ENCODE results near the gene PFKM. TPM values are rescaled to one million over a fixed set of nuclear protein-coding genes. Genes with fewer than 3 reads are reported as not detected.

PFKM gene
- total RNA-seq, 2 donors from 2014 or later, result 90.0 to 107 TPM

GRCh38 chr12:48185181-48185919 lies 66.2 kb downstream of the PFKM start:
- H3K4me1 ChIP-seq (ENCODE audit: control insufficient read depth, insufficient read depth, low read length), result no peaks in the 10 kb centered on the region
- Mint-ChIP-seq H3K27me3 (ENCODE audit: insufficient read depth) (peaks cover 100% of the 10 kb centered on the region), H3K36me3 (ENCODE audit: low read depth) (no peaks in the 10 kb centered on the region), H3K27ac (no peak overlapping the region), H3K4me1 (no peaks in the 10 kb centered on the region), H3K9me3 (no peaks in the 10 kb centered on the region), H3K4me3 (no peak overlapping the region)
- H3K4me3 ChIP-seq (ENCODE audit: low read length), result no peak overlapping the region
- no peaks in the 10 kb centered on the region for H3K36me3 ChIP-seq (ENCODE audit: control insufficient read depth, insufficient read depth, low read length)
- no peaks in the 10 kb centered on the region for H3K9me3 ChIP-seq (ENCODE audit: control insufficient read depth, low read length)
- no peak for TF ChIP-seq CTCF (conservative IDR thresholded peaks at IDR 0.05)
- 48 to 71% methylated on average over 6 to 10 of the region's 10 CpGs for WGBS, 2 experiments (ENCODE audit: insufficient coverage in 1 of 2, insufficient read length in 1 of 2)
- peak overlapping the region; percentile 70 for H3K27ac ChIP-seq (ENCODE audit: low read depth, low read length)
- H3K27me3 ChIP-seq (ENCODE audit: control insufficient read depth, insufficient read depth, low read length, poor library complexity, severe bottlenecking), result peaks cover 98% of the 10 kb centered on the region
- DNase-seq, result peak; percentile 75
- H3K9ac ChIP-seq (ENCODE audit: extremely low read depth, low read length, poor library complexity, severe bottlenecking), result no peak overlapping the region

GRCh38 chr12:48187916-48188695 lies 68.9 kb downstream of the PFKM start:
- no peaks in the 10 kb centered on the region for H3K9me3 ChIP-seq (ENCODE audit: control insufficient read depth, low read length)
- WGBS, 2 experiments (ENCODE audit: insufficient coverage in 1 of 2, insufficient read length in 1 of 2), result 78 to 79% methylated on average over 7 to 10 of the region's 10 CpGs
- Mint-ChIP-seq H3K36me3 (ENCODE audit: low read depth) (no peaks in the 10 kb centered on the region), H3K4me1 (no peaks in the 10 kb centered on the region), H3K27ac (no peak overlapping the region), H3K27me3 (ENCODE audit: insufficient read depth) (peaks cover 98% of the 10 kb centered on the region), H3K9me3 (no peaks in the 10 kb centered on the region), H3K4me3 (no peak overlapping the region)
- no peak overlapping the region for H3K4me3 ChIP-seq (ENCODE audit: low read length)
- peaks cover 97% of the 10 kb centered on the region for H3K27me3 ChIP-seq (ENCODE audit: control insufficient read depth, insufficient read depth, low read length, poor library complexity, severe bottlenecking)
- H3K9ac ChIP-seq (ENCODE audit: extremely low read depth, low read length, poor library complexity, severe bottlenecking), result no peak overlapping the region
- no peak for DNase-seq
- no peaks in the 10 kb centered on the region for H3K36me3 ChIP-seq (ENCODE audit: control insufficient read depth, insufficient read depth, low read length)
- no peak for TF ChIP-seq CTCF (conservative IDR thresholded peaks at IDR 0.05)
- no peaks in the 10 kb centered on the region for H3K4me1 ChIP-seq (ENCODE audit: control insufficient read depth, insufficient read depth, low read length)
- no peak overlapping the region for H3K27ac ChIP-seq (ENCODE audit: low read depth, low read length)

- H3K9me3 Mint-ChIP-seq, result no peaks in the 10 kb centered on the region
- Histone ChIP-seq H3K4me1 (ENCODE audit: control insufficient read depth, insufficient read depth, low read length) (no peaks in the 10 kb centered on the region), H3K27me3 (ENCODE audit: control insufficient read depth, insufficient read depth, low read length, poor library complexity, severe bottlenecking) (peaks cover 97% of the 10 kb centered on the region), H3K4me3 (ENCODE audit: low read length) (no peak overlapping the region), H3K36me3 (ENCODE audit: control insufficient read depth, insufficient read depth, low read length) (no peaks in the 10 kb centered on the region), H3K27ac (ENCODE audit: low read depth, low read length) (no peak overlapping the region), H3K9ac (ENCODE audit: extremely low read depth, low read length, poor library complexity, severe bottlenecking) (no peak overlapping the region), H3K9me3 (ENCODE audit: control insufficient read depth, low read length) (no peaks in the 10 kb centered on the region)
- peak; percentile 85 for TF ChIP-seq CTCF (conservative IDR thresholded peaks at IDR 0.05)
- peaks cover 98% of the 10 kb centered on the region for H3K27me3 Mint-ChIP-seq (ENCODE audit: insufficient read depth)
- no peak overlapping the region for H3K4me3 Mint-ChIP-seq
- DNase-seq, result peak; percentile 95
- 44 to 64% methylated on average over 4 to 6 of the region's 6 CpGs for WGBS, 2 experiments (ENCODE audit: insufficient coverage in 1 of 2, insufficient read length in 1 of 2)
- H3K27ac Mint-ChIP-seq, result no peak overlapping the region
- H3K36me3 Mint-ChIP-seq (ENCODE audit: low read depth), result no peaks in the 10 kb centered on the region
- no peaks in the 10 kb centered on the region for H3K4me1 Mint-ChIP-seq
Measured at GRCh38 chr12:48189331-48190125, 70.4 kb downstream of the PFKM start.

Measured in endodermal cell (in vitro differentiated cells).